ENCODE data around the gene PPP5C.
"Not testable (repeated sequence)": the region's sequence is repeated elsewhere in the genome, so short reads cannot be mapped to it uniquely, and the experiment has no call there.

Gene PPP5C

GRCh38 chr19:46346821-46347571, at the start of gene PPP5C:
Gene PPP5C, plus strand, starts transcription at chr19:46347087. Its CDS starts 10 bp downstream, at chr19:46347097.
- DNase-seq (ENCODE audit: insufficient read length, low spot score): peak; percentile 93
- FAIRE-seq: peak; percentile 93

- FAIRE-seq (no peak), DNase-seq (ENCODE audit: insufficient read length, low spot score) (no peak)
Observed at GRCh38 chr19:46297700-46298478, 49.0 kb upstream of the PPP5C start.

- no peak for FAIRE-seq
- no peak for DNase-seq (ENCODE audit: insufficient read length, low spot score)
Observed at GRCh38 chr19:46298479-46299003, 48.3 kb upstream of the PPP5C start.

- FAIRE-seq: no peak
Observed at GRCh38 chr19:46299004-46299509, 47.8 kb upstream of the PPP5C start.

GRCh38 chr19:46299695-46300094, 47.2 kb upstream of the PPP5C start:
- DNase-seq (ENCODE audit: insufficient read length, low spot score) (no peak), FAIRE-seq (no peak)

More at GRCh38 chr19:46299004-46299509, 47.8 kb upstream of the PPP5C start:
- DNase-seq (ENCODE audit: insufficient read length, low spot score): no peak

GRCh38 chr19:46303322-46303690, 43.6 kb upstream of the PPP5C start:
- DNase-seq (ENCODE audit: insufficient read length, low spot score) (no peak), FAIRE-seq (no peak)

- DNase-seq (ENCODE audit: insufficient read length, low spot score) (no peak), FAIRE-seq (no peak)
Observed at GRCh38 chr19:46303691-46304397, 43.0 kb upstream of the PPP5C start.

GRCh38 chr19:46306501-46306900, 40.4 kb upstream of the PPP5C start:
- no peak for FAIRE-seq

GRCh38 chr19:46308510-46308909, 38.4 kb upstream of the PPP5C start:
- DNase-seq (ENCODE audit: insufficient read length, low spot score) (no peak), FAIRE-seq (no peak)

More at GRCh38 chr19:46306501-46306900, 40.4 kb upstream of the PPP5C start:
- DNase-seq (ENCODE audit: insufficient read length, low spot score): no peak

- DNase-seq (ENCODE audit: insufficient read length, low spot score): no peak
- no peak for FAIRE-seq
Observed at GRCh38 chr19:46309056-46309455, 37.8 kb upstream of the PPP5C start.

GRCh38 chr19:46311444-46311843, 35.4 kb upstream of the PPP5C start:
- no peak for FAIRE-seq
- DNase-seq (ENCODE audit: insufficient read length, low spot score): no peak

- FAIRE-seq; DNase-seq (ENCODE audit: insufficient read length, low spot score): not testable (repeated sequence)
Observed at GRCh38 chr19:46313540-46314469, 33.1 kb upstream of the PPP5C start.

GRCh38 chr19:46317339-46317738, 29.5 kb upstream of the PPP5C start:
- FAIRE-seq: no peak
- DNase-seq (ENCODE audit: insufficient read length, low spot score): no peak

- DNase-seq (ENCODE audit: insufficient read length, low spot score) (no peak), FAIRE-seq (no peak)
Observed at GRCh38 chr19:46319613-46320012, 27.3 kb upstream of the PPP5C start.

- no peak for FAIRE-seq
Observed at GRCh38 chr19:46320559-46320958, 26.3 kb upstream of the PPP5C start.

GRCh38 chr19:46321653-46322052, 25.2 kb upstream of the PPP5C start:
- no peak for FAIRE-seq
- DNase-seq (ENCODE audit: insufficient read length, low spot score): no peak

More at GRCh38 chr19:46320559-46320958, 26.3 kb upstream of the PPP5C start:
- no peak for DNase-seq (ENCODE audit: insufficient read length, low spot score)

- FAIRE-seq; DNase-seq (ENCODE audit: insufficient read length, low spot score): not testable (repeated sequence)
Observed at GRCh38 chr19:46323227-46323626, 23.7 kb upstream of the PPP5C start.

GRCh38 chr19:46324277-46324676, 22.6 kb upstream of the PPP5C start:
- DNase-seq (ENCODE audit: insufficient read length, low spot score) (no peak), FAIRE-seq (no peak)

- FAIRE-seq (no peak), DNase-seq (ENCODE audit: insufficient read length, low spot score) (no peak)
Observed at GRCh38 chr19:46326608-46327007, 20.3 kb upstream of the PPP5C start.

- FAIRE-seq: no peak
- no peak for DNase-seq (ENCODE audit: insufficient read length, low spot score)
Observed at GRCh38 chr19:46328079-46328478, 18.8 kb upstream of the PPP5C start.
